ENCODE results near the gene FCER2. TPM values are rescaled to one million over a fixed set of nuclear protein-coding genes. Genes with fewer than 3 reads are reported as not detected.

The FCER2 gene
- total RNA-seq, 2 experiments from 2014 or later = 1.5 to 1.7 TPM

DNA sequence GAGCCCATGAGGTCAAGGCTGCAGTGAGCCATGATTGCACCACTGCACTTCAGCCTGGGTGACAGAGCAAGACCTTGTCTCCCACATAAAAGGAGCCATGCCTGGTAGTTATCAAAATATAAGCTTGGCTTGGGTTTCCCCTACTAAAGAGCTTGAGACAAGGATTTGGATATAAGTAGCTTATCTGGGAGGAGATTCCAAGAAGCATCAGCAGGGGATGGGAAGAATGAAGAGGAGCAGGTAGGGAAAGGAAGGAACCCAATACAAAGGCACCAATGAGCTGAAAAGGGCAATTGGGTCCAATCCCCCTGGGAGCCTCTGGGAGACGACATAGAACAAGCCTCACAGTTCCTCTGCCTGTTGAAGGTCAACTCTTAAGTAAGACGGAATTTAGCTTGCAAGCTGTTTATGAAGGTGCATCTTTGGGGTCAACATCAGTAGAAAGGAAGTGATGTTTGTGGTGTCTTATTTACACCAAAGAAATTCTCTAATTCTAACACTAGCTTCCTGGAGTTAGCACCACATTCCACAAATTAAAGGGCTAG lies 37.4 kb upstream of the FCER2 start:
- DNase-seq = no peak
- H3K27ac Mint-ChIP-seq = no peak overlapping the region
- H3K4me1 Mint-ChIP-seq = peaks cover 21% of the 10 kb centered on the region
- peaks cover 19% of the 10 kb centered on the region for H3K27me3 Mint-ChIP-seq
- no peaks in the 10 kb centered on the region for H3K9me3 Mint-ChIP-seq
- H3K4me3 Mint-ChIP-seq = no peak overlapping the region
- H3K36me3 Mint-ChIP-seq = peaks cover 3% of the 10 kb centered on the region

DNA sequence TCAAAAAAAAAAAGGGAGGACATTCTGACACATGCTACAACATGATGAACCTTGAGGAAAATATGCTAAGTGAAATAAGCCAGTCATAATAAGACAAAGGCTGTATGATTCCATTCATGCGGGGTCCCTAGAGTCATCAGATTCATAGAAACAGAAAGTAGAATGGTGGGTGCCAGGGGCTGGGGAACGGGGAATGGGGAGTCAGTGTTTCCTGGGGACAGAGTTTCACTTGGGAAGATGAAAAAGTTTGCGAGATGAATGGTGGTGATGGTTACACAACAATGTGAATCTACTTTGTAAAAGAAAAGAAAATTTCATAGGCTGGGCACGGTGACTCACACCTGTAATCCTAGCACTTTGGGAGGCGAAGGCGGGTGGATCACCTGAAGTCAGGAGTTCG lies 36.1 kb upstream of the FCER2 start:
- Mint-ChIP-seq H3K27me3 (peaks cover 19% of the 10 kb centered on the region), H3K27ac (no peak overlapping the region), H3K4me3 (no peak overlapping the region), H3K36me3 (peaks cover 3% of the 10 kb centered on the region), H3K9me3 (no peaks in the 10 kb centered on the region), H3K4me1 (peaks cover 10% of the 10 kb centered on the region)
- peak; percentile 30 for DNase-seq

DNA sequence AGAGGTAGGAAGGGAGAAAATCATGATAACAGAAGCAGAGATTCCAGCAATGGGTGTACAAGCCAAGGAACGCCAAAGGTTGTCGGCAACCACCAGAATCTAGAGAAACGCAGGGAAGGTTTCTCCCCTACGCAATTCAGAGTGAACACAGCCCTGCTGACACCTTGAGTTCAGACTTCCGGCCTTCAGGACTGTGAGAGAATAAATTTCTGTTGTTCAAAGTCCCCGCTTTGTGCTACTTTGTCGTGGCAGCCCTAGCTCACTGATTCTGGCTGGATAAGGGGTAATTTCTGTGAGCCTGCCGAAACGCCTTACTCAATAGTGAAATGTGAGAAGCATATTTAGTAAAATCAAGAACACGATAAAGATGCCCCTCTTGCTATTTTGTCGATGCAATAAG lies 35.3 kb upstream of the FCER2 start:
- peaks cover 10% of the 10 kb centered on the region for H3K4me1 Mint-ChIP-seq
- H3K4me3 Mint-ChIP-seq = no peak overlapping the region
- H3K27me3 Mint-ChIP-seq = peaks cover 19% of the 10 kb centered on the region
- no peak for DNase-seq
- H3K9me3 Mint-ChIP-seq = no peaks in the 10 kb centered on the region
- H3K27ac Mint-ChIP-seq = no peak overlapping the region
- H3K36me3 Mint-ChIP-seq = peaks cover 3% of the 10 kb centered on the region

DNA sequence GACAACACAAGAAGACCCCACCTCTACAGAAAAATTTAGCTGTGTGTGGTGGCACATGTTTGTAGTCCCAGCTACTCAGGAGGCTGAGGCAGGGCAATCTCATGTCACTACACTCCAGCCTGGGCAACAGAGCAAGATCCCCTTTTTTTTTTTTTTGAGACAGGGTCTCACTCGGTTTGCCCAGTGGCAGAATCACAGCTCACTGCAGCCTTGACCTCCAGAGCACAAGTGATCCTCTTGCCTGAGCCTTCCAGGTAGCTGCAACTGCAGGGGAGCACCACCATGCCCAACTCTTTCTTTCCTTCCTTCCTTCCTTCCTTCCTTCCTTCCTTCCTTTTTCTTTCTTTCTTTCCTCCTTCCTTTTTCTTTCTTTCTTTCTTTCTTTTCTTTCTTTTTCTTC lies 34.2 kb upstream of the FCER2 start:
- Mint-ChIP-seq H3K27me3 (peaks cover 24% of the 10 kb centered on the region), H3K4me3 (no peak overlapping the region), H3K4me1 (peaks cover 10% of the 10 kb centered on the region), H3K27ac (no peak overlapping the region), H3K9me3 (no peaks in the 10 kb centered on the region), H3K36me3 (no peaks in the 10 kb centered on the region)
- DNase-seq = no peak

DNA sequence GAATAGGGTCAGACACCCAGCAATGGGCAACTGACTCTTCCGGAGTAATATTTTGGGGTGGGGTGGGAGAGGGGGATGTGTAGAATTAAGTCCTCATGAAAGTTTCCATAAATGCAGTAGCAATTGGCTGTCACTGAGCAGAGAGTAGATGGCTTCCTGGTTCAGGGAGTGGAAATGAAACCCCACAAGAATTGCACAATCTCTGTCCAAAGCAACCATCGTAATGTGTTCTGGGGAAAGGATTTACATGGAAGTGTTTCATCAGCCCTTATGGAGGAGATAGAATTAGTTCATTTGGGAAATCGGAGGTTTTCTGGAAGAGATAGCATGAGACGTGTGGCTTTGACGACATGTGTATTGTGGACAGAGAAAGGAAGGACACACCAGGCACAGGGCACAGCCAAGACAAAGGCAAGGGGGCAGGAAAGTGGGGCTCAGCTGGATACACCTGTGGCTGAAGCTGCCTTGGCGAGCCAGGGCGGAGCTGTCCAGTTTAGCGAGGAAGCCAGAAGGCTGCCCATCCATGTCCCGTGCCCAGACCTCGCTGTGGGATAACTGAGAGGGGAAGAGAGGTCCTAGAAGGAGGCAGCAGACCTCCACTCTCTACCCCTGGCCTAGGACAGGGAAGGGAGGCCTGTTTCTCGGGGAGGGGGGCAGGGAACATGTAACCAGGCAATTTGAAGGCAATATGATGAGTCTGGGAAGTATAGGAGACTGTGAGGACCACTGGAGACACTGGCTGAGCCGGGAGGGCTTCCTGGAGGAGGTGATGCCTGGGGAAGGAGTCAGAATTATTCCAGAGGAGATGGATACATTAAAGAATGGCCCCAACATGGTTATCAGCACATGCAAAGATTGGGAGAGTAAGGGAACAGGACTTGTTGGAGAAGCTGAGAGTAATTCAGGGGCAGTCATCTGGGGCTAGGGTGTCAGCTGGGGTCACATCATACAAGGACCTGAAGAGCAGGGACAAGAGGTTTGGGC lies 32.6 kb upstream of the FCER2 start:
- H3K27me3 Mint-ChIP-seq = peaks cover 25% of the 10 kb centered on the region
- no peaks in the 10 kb centered on the region for H3K36me3 Mint-ChIP-seq
- no peak overlapping the region for H3K27ac Mint-ChIP-seq
- no peak for DNase-seq
- H3K4me1 Mint-ChIP-seq = peaks cover 16% of the 10 kb centered on the region
- no peaks in the 10 kb centered on the region for H3K9me3 Mint-ChIP-seq
- no peak overlapping the region for H3K4me3 Mint-ChIP-seq

DNA sequence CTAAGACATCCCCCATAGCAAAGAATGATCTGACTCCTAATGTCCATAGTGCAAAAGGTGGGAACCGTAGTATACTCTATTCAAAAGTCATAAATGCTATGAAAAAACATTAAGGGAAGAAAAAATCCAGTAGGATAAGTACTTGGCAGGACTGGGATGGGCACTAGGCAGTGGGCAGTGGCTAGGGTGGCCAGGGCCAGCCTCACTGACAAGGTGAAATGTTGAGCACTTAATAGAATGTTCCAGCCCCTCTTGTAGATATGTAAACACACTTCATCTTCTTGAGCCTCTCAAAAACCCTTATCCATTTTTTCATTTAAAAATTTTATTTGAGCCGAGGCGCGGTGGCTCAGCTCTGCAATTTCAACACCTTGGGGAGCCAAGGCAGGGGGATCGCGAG lies 31.4 kb upstream of the FCER2 start:
- DNase-seq = no peak
- H3K27ac Mint-ChIP-seq = no peak overlapping the region
- H3K27me3 Mint-ChIP-seq = peaks cover 37% of the 10 kb centered on the region
- no peak overlapping the region for H3K4me3 Mint-ChIP-seq
- no peaks in the 10 kb centered on the region for H3K36me3 Mint-ChIP-seq
- peaks cover 15% of the 10 kb centered on the region for H3K4me1 Mint-ChIP-seq
- H3K9me3 Mint-ChIP-seq = no peaks in the 10 kb centered on the region

DNA sequence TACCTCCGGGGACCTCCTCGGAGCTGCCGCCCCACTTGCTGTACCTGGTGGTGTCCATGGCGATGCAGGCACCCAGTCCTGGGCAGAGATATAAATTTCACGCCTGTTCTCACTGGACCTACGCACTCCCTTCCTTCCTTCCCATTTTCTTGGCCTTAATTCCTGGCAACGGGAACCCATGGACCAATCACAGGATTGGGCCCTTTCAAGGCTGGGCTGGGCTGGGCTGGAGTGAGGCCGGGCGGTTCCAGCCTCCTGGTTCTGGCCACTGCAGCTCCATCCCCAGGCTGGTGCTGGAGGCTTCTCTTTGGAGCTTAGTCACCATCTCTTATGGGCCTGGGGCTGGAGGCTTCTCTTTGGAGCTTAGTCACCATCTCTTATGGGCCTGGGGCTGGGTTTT lies 30.1 kb upstream of the FCER2 start, which contains the start of gene CLEC4G:
Gene CLEC4G (minus strand): TSS at position 66 of the 400 bp plus-strand sequence. CDS start 8 bp downstream, at position 58.
- Mint-ChIP-seq H3K4me1 (peaks cover 7% of the 10 kb centered on the region), H3K4me3 (peak within 1 kb of the TSS; percentile 44), H3K9me3 (no peaks in the 10 kb centered on the region), H3K36me3 (no peaks in the 10 kb centered on the region), H3K27ac (no peak within 1 kb of the TSS), H3K27me3 (peaks cover 49% of the 10 kb centered on the region)
- no peak for DNase-seq

DNA sequence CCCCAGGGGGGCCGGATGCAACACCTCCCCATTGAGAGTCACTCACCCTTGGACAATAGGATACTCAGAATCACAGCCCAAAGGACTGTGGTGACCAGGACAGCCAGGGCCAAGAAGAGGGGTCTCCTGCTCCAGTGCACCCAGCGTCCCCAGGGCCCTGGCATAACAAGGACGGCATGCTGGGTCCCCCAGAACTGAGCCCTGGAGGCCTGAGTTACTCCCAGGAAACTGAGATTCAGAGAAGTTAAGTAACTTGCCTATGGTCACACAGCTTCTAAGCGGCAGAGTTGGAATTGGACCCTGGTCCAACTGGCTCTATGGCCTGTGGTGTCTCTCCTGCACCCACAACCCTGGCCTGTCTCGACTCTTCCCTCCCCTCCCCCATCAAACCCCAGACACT lies 29.7 kb upstream of the FCER2 start:
- H3K4me3 Mint-ChIP-seq = no peak overlapping the region
- no peak overlapping the region for H3K27ac Mint-ChIP-seq
- H3K9me3 Mint-ChIP-seq = no peaks in the 10 kb centered on the region
- peaks cover 7% of the 10 kb centered on the region for H3K4me1 Mint-ChIP-seq
- H3K27me3 Mint-ChIP-seq = peaks cover 49% of the 10 kb centered on the region
- no peak for DNase-seq
- no peaks in the 10 kb centered on the region for H3K36me3 Mint-ChIP-seq

DNA sequence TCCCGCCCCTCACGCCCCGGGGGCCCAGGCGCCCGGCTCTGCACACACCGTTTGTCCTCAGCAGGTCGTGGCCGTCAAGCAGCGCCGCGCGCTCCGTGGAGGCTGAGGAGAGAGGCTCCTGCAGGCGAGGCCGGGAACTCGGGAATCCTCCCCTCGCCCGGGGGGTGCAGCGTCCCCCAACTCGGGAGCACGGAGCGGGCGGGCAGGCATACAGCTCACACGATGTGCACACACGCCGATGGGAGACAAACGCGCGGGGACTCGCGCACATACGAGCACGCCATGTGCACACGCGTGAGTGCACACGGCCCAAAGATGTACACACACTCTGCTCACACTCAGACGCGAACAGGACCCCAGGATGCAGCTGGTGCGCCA lies 29.3 kb upstream of the FCER2 start:
- peaks cover 49% of the 10 kb centered on the region for H3K27me3 Mint-ChIP-seq
- no peak overlapping the region for H3K4me3 Mint-ChIP-seq
- H3K9me3 Mint-ChIP-seq = no peaks in the 10 kb centered on the region

DNA sequence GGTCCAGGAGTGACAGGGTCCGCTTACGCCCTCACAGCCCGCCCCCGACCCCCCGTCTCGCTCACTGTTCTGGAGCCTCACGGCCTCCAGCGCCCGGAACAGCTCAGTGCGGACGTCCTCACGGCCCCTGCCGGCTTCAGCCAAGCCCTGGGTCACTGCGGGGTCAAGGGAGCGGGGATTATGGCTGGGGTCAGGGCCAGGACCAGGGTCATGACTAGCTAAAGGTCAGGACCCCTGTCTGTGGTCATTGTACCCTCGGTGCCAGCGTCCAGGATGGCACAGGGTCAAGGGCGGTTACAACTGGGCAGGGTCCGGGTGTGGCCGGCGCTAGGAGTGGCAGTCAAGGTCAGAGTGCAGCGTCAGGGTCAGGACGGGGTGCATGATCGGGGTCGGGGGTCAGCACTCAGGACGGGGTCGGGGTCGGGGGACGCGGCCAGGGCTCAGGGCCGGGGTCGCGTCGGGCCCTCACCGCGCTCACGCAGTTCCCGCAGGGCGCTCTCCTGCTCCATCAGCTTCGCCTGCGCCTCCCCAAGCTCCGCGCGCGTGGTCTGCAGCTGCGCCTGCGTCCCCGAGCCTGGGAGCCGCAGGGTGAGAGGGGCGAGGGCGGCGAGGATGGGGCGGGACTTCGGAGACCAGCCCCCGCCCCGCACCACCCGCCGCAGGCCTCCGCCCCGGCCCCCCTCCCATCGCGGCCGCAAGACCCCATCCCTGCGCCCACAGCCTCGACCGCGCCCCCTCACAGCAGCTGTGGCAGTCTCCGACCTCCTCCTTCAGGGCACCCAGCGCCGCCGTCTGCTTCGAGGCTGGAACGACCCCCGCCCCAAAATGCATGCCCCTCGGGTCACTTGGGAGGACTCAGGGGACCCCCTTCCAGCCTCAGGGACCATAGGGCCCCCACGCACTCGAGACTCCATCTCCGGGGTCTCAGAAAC lies 28.6 kb upstream of the FCER2 start:
- H3K4me1 Mint-ChIP-seq = peaks cover 7% of the 10 kb centered on the region
- peaks cover 49% of the 10 kb centered on the region for H3K27me3 Mint-ChIP-seq

More for the DNA sequence above, 29.3 kb upstream of the FCER2 start:
- H3K36me3 Mint-ChIP-seq = no peaks in the 10 kb centered on the region
- peaks cover 7% of the 10 kb centered on the region for H3K4me1 Mint-ChIP-seq
- DNase-seq = no peak
- H3K27ac Mint-ChIP-seq = no peak overlapping the region

DNA sequence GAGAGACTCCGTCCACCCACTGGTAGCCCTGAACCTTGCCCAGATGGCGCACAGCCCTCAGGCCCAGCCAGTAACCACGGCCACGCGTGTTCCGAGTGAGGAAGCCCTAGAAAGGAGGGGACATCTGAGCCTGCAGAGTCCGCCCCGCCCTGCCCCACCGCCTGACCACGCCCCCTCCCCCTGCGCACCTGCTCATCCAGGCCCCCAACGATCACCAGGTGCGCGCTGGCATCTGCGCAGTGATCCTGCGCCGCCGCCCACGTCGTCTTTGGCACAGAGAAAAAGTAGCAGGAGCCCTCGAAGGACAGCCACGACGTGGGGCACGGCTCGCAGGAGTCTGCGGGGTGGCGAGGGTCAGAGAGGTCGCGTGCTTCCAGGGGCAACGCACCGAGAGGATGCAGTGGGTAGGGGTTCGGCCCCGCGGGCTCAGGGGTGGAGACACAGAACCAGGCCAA lies 27.9 kb upstream of the FCER2 start:
- no peaks in the 10 kb centered on the region for H3K36me3 Mint-ChIP-seq
- peaks cover 49% of the 10 kb centered on the region for H3K27me3 Mint-ChIP-seq
- no peak overlapping the region for H3K27ac Mint-ChIP-seq
- DNase-seq = no peak
- peak overlapping the region; percentile 25 for H3K4me3 Mint-ChIP-seq
- H3K4me1 Mint-ChIP-seq = peaks cover 7% of the 10 kb centered on the region
- H3K9me3 Mint-ChIP-seq = no peaks in the 10 kb centered on the region

More for the DNA sequence above, 28.6 kb upstream of the FCER2 start:
- no peaks in the 10 kb centered on the region for H3K9me3 Mint-ChIP-seq
- H3K4me3 Mint-ChIP-seq = peak overlapping the region; percentile 44
- H3K27ac Mint-ChIP-seq = no peak overlapping the region
- no peak for DNase-seq
- no peaks in the 10 kb centered on the region for H3K36me3 Mint-ChIP-seq

DNA sequence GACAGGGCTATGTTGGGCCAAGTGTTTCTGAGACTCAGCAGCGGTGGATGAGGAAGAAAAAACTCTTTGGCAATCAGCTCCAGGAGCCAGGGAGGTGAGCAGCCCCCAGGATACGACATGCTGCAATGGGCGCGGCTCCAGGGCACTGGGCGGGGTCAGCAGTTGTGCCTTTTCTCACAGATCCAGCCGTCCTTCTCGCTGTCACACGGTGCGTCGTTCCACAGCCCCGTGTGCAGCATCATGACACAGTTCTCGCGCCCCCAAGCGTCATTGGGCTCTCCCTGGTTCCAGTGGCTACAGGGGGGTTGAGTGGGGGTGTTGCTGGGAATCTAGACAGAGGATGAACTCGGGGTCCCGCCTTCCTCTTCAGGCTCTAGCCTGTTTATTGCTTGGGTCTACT lies 27.3 kb upstream of the FCER2 start:
- no peak overlapping the region for H3K4me3 Mint-ChIP-seq
- peaks cover 49% of the 10 kb centered on the region for H3K27me3 Mint-ChIP-seq
- no peaks in the 10 kb centered on the region for H3K9me3 Mint-ChIP-seq
- H3K36me3 Mint-ChIP-seq = no peaks in the 10 kb centered on the region
- H3K27ac Mint-ChIP-seq = no peak overlapping the region
- peaks cover 7% of the 10 kb centered on the region for H3K4me1 Mint-ChIP-seq
- DNase-seq = no peak

DNA sequence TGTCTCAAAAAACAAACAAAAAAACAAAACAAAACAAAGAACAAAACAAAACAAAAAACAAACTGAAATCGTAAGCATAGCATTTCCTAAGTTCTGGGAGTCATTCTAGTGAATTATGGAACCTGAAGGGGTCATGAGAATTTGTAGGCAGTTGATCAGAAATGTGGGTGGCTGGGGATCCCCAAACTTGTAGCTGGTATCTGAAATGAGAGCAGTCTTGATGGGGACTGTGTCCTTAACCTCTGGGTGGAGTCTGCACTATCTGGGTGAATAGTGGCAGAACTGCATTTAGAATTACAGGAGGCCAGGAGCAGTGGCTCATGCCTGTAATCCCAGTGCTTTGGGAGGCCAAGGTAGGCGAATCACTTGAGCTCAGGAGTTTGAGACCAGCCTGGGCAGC lies 23.9 kb upstream of the FCER2 start:
- Mint-ChIP-seq H3K36me3 (no peaks in the 10 kb centered on the region), H3K27ac (no peak overlapping the region), H3K27me3 (peaks cover 35% of the 10 kb centered on the region), H3K4me1 (peaks cover 9% of the 10 kb centered on the region), H3K9me3 (no peaks in the 10 kb centered on the region), H3K4me3 (no peak overlapping the region)
- no peak for DNase-seq

DNA sequence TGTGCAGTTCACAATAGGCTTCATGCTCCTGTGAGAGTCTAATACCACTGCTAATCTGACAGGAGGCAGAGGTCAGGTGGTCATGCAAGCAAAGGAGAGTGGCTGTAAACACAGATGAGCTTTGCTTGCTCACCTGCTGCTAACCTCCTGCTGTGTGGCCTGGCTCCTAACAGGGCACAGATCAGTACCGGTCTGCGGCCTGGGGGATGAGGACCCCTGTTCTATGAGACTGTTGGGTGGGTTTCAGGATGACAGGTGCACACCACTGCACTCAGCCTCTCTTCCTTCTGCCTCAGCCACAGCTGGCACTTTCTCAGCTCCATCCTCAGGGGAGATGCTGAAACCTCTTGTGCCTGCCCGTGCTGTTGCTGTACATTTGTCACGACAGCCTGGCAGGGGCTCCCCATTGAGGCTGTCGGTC lies 20.3 kb upstream of the FCER2 start:
- Mint-ChIP-seq H3K27ac (no peak overlapping the region), H3K9me3 (no peaks in the 10 kb centered on the region), H3K4me1 (peaks cover 10% of the 10 kb centered on the region), H3K4me3 (no peak overlapping the region), H3K36me3 (peaks cover 4% of the 10 kb centered on the region), H3K27me3 (peaks cover 1% of the 10 kb centered on the region)
- DNase-seq = no peak

DNA sequence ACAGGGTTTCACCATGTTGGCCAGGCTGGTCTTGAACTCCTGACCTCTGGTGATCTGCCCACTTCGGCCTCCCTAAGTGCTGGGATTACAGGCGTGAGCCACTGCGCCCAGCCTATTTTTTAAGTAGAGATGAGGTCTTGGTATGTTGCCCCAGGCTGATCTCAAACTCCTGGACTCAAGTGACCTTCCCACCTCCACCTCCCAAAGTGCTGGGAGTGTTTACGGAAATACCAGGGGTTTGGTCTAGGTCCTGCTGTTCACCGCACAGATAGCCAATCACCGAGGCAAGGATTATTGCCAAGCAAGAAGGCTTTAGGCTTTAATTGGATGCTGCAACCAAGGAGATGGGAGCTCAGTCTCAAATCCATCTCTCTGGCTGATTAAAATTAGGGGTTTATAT lies 18.4 kb upstream of the FCER2 start:
- Mint-ChIP-seq H3K27me3 (no peaks in the 10 kb centered on the region), H3K9me3 (peaks cover 7% of the 10 kb centered on the region), H3K4me1 (peaks cover 10% of the 10 kb centered on the region), H3K4me3 (no peak overlapping the region), H3K36me3 (peaks cover 10% of the 10 kb centered on the region), H3K27ac (no peak overlapping the region)
- no peak for DNase-seq

Measured in activated naive CD8-positive, alpha-beta T cell treated with anti-CD3 and anti-CD28 coated beads for 36 hours (primary cell).